GM21576 (cell line): ENCODE measurements around the gene CDCA4.
"Not testable (repeated sequence)": the region's sequence is repeated elsewhere in the genome, so short reads cannot be mapped to it uniquely, and the experiment has no call there.

Experiments
- ATAC-seq: cut with Tn5 transposase; IDR thresholded peaks from one replicate; pipeline ENCODE4 v1.9.1; 2021; ENCODE audit warnings: mild to moderate bottlenecking, moderate library complexity; ENCODE audit not compliant: unreplicated experiment

Gene CDCA4

DNA sequence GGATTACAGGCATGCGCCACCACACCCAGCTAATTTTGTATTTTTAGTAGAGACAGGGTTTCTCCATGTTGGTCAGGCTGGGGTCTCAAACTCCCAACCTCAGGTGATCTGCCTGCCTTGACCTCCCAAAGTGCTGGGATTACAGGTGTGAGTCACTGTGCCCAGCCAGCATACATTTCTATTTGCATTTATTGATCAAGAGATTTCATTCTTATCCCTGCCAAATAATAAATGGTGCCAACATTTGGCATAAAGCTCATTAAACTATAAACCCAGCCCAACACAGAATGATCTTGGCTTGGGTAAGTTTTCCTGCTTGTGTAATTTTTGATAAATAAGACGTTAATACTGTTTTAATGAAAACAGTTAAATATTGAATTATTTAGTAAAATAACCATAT is 14.7 kb upstream of the CDCA4 start:
- ATAC-seq, result not testable (repeated sequence)

DNA sequence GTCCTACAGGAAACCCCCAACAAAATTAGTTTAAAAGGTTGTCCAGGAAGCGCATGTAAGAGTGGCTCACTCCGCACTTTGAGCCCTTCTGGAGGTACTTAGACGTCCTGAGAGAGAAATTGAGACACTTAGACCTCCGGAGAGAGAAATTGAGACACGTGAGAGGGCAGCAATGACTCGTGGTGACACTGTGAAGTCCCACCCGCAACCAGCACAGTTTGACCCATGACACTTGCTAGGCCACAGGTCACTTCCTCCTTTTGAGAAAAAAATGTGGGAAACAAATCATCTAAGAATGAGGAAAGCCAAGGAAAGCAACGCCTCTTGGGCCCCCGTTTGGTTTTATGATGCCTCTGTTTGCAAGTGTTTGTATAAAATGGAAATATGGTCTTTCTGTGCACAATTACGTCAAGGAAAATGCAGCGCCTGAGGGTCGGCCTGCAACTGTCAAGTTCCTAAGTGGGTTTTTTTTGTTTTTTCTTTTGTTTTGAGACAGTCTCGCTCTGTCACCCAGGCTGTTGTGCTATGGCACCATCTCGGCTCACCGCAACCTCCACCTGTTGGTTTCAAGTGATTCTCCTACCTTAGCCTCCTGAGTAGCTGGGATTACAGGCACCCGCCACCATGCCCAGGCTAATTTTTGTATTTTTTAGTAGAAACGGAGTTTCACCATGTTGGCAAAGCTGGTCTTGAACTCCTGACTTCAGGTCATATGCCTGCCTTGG is 13.6 kb upstream of the CDCA4 start:
- ATAC-seq, result no peak

DNA sequence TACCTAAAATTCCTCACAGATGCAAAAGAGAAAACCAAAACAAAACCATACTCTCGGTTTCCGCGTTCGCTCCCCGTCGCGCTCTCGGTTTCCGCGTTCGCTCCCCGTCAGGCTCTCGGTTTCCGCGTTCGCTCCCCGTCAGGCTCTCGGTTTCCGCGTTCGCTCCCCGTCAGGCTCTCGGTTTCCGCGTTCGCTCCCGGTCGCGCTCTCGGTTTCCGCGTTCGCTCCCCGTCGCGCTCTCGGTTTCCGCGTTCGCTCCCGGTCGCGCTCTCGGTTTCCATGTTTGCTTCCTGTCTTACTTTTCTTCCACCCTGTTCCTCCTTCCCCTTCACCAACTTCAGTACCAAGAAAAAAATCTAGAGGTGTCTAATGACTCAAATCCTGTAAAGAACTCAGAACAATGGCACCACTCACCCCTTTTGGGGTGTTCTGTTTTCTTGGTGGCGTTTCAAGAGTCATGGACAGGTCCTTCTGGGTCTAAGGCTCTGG is 12.6 kb upstream of the CDCA4 start:
- not testable (repeated sequence) for ATAC-seq

DNA sequence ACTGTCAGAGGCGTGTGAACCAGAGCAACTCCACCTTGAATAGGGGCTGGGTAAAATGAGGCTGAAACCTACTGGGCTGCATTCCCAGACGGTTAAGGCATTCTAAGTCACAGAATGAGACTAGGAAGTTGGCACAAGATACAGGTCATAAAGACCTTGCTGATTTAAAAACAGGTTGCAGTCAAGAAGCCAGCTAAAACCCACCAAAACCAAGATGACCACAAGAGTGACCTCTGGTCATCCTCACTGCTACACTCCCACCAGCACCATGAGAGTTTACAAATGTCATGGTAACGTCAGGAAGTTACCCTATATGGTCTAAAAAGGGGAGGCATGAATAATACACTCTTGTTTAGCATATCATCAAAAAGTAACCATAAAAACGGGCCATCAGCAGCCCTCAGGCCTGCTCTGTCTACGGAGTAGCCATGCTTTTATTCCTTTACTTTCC is 11.6 kb upstream of the CDCA4 start:
- not testable (repeated sequence) for ATAC-seq

DNA sequence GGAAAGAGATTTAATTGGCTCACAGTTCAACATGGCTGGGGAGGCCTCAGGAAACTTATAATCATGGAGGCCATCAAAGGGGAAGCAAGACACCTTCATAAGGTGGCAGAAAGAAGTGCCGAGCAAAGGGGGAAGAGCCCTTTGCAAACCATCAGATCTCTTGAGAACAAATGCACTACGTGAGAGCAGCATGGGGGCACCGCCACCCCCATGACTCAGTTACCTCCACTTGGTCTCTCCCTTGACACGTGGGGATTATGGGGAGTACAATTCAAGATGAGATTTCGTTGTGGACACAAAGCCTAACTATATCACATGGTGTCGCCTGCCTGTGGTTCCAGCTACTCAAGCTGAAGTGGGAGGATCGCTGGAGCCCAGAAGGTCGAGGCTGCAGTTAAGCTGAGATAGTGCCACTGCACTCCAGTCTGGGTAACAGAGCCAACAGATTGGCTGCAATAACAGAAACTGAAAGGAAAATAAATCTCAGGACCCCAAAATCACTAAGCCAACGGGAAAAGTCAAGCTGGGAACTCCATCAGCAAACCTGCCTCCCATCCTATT is 10.0 kb upstream of the CDCA4 start:
- no peak for ATAC-seq

DNA sequence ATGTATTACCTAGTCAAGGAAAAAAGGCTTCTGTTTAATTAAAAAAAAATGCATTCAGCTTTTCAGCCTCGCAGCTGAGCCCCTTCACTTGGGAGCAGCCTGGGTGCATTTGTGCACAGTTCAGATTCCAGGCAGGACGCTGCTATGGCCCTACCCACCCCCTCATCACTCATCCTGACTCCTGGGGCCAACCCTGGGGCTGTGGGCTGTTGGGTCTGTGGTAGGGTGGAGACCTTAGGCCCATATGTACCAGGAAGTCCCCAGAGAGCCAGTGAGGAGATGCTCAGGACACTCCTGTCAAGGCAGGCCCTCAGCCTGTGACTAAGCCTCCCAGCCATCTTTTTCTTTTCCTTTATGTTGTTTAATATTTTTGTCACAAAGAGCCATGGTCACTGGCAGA is 9.3 kb upstream of the CDCA4 start:
- no peak for ATAC-seq

DNA sequence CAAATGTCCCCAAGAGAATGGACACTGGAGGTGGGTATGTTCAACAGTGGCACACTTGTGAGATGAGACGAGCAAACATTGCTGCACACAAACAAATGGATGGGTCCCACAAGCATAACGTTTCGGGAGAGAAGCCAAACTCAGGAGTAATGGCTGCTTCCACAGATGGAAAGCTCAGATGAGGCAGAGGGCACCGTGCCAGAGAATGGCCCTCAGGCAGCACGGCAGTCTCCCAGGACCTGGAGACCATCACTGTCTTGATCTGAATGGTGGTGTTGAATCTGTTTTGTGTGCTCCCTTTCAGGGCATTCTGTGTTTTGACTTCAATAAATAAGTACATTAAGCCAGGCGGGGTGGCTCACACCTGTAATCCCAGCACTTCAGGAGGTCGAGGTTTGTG is 8.5 kb upstream of the CDCA4 start:
- ATAC-seq, result no peak

DNA sequence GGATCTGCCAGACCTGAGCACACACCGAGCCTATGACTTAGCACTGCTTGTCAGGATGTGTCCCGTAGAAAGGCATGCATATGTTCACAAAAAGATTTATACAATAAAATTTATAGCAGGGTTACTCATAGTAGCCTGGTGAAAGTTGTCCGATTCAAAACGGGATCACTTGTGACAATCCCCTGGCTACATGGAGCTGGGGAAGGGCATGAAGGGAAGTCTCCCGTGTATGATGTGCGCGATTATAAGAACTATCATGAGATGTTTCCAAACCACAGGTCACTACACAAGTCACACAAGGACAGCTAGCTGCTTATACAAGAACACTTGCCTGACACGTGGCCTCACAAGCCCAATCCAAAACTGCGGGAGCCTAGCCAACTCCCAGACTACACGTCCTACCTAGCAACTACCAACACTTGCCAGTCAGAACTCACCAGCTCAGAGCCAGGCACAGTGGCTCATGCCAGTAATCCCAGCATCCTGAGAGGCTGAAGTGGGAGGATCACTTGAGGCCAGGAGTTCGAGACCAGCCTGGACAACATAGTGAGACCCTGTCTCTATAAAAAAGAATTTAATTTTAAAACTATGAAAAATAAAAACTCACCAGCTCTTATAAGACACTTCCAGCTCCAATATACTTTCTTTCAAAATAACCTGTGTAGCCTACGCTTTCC is 7.5 kb upstream of the CDCA4 start:
- ATAC-seq, result no peak

DNA sequence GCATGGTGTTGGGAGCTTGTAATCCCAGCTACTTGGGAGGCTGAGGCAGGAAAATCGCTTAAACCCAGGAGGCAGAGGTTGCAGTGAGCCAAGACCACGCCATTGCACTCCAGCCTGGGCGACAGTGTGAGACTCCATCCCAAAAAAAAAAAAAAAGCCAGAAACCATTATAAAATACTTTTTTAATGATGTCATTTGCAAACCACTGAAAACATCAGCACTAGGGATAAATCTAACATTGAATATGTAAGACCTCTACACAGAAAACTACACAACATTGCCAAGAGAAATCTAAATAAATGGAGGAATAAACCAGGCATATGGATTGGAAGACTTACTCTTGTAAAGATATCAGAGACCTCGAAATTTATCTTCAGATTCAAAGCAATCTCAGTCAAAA is 6.8 kb upstream of the CDCA4 start:
- ATAC-seq, result not testable (repeated sequence)

DNA sequence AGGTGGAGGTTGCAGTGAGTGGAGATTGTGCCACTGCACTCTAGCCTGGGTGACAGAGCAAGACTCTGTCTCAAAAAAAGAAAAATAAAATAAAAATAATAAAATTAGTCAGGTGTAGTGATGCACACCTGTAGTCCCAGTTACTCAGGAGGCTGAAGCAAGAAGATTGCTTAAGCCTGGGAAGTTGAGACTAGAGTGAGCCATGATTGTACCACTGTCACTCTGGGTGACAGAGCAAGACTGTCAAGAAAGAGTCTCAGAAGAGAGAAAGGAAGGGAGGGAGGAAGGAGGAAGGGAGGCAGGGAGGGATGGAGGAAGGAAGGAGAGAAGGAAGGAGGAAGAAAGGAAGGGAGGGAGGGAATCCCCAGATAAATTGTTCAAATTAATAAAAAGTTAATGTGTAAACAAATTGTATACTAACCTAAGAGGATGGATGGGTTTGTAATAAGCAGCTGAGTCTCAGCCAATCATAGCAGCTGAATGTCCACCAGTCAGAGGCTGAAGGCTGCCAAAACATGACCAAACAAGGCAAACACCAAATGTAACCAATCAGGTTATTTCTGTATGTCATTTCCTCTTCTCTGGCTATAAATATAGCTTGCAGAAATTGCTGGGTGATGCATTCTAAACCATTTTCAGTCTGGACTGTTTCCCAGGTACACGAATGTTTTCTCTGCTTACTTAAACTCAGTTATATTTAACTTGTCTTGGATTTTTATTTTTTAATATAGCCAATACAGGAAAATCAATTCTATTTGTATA is 6.1 kb upstream of the CDCA4 start:
- no peak for ATAC-seq

DNA sequence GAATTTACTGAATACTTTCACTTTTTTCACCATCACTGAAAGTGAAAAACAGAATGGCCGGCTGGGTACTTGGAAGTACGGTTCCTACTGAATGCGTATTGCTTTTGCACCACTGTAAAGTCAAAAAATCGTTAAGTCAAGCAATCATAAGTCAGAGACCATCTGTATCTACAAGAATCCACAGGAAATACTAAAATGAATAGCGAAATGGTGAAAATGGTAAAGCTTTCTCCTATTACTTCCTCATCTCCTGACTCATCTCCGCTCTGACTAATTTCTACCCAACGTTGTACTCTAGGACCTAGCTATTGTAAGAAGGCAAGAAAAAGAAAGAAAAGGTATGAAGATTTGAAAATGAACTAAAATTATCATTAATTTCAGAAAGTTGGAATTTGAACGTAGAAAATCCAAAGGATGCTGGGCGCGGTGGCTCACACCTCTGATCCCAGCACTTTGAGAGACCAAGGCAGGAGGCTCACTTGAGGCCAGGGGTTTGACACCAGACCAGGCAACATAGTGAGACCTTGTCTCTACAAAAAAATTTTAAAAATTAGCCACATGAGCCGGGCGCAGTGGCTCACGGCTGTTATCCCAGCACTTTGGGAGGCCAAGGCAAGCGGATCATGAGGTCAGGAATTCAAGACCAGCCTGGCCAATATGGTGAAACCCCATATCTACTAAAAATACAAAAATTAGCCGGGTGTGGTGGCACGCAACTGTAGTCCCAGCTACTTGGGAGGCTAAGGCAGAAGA is 5.3 kb upstream of the CDCA4 start:
- no peak for ATAC-seq

DNA sequence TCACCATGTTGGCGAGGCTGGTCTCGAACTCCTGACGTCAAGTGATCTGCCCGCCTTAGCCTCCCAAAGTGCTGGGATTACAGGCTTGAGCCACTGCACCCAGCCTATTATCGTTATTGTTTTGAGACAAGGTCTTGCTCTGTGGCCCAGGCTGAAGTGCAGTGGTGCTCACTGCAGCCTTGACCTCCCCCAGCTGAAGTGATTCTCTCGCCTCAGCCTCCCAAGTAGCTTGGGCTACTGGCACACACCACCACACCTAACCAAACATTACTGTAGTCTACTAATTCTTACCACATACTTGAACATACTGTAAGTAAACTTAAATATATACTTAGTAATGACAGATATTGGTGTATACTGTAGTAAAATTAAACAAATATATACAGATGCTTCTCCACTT is 4.5 kb upstream of the CDCA4 start:
- no peak for ATAC-seq

DNA sequence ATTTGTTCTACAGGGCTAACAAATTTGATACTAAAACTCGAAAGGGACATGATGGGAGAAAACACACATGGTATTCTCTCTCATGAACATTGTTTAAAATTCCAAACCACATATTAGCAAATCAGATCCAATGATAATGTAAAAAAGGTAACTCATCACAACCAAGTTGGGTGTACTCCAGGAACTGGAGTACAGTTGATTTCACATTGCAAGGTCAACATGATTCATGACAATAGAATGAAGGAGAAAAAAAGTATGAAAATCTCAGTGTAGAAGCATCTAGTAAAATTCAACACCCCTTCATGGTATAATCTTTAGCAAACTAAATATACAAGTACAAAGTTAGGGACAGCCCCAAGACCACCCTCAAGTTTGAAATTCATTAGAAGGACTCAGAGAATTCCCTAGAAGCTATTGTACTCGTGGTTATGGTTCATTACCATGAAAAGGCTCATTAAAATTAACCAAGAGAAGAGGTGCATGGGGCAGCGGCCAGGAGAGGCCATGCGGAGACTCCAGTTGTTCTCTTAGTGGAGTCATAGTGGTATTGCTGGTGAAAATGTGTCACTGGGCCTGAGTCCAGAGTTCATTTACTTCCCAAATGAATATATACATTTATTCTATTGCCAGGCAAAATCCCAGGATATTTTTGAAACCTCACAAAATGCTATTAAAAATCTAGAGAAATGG is 3.1 kb upstream of the CDCA4 start:
- no peak for ATAC-seq

DNA sequence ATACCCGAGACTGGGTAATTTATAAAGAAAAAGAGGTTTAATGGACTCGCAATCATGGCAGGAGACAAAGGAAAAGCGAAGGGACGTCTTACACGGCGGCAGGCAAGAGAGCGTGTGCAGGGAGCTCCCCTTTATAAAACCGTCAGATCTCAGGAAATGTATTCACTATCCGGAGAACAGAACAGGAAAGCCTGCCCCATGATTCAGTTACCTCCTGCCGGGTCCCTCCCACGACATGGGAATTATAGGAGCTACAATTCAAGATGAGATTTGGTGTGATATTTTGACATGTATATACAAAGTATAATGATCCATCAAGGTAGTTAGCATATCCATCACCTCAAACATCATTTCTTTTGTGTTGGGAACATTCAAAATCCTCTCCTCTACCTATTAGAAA is 2.3 kb upstream of the CDCA4 start:
- no peak for ATAC-seq

DNA sequence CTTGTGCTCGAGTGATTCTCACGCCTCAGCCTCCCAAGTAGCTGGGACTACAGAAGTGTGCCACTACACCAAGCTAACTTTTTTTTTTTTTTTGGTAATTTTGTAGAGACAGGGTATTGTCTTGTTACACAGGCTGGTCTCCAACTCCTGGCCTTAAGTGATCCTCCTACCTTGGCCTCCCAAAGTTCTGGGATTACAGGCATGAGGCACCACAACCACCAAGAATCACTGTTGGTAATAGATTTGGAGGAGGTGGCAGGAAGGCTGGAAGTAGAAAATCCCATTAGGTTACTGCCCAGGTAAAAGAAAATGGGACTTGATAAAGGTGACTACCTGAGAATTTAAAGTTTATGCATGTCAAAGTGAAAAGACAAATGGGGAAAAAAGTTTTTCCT is 1.4 kb upstream of the CDCA4 start:
- ATAC-seq, result no peak

DNA sequence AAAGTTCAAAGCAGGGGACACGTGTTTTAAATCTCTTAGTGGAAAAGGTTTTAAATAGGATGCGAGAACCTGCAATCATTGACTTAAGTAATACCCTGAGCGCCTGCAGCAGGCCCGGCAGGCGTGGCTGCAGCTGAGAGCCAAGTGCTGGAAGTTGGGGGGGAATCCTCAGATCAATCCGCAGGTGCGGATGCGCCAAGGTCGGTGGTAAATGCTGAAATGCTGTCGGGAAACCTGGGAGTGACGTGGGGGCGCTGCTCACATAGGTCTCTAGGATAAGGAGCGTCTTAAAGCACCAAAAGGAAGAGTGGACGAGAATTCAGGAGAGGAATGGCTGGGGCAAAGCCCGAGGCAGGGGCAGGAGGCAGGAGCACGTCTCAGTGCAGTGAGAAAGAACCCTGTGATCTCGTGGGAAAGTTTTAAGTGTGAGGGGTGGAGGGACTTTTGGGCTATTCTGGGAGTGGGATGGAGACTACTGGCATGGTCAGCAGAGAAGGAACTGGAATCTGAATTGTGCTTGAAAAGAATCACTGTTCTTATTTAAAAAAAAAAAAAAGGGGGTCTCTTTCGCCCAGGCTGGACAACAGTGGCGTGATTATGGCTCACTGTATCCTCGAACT is 883 bp upstream of the CDCA4 start:
- ATAC-seq, result no peak

DNA sequence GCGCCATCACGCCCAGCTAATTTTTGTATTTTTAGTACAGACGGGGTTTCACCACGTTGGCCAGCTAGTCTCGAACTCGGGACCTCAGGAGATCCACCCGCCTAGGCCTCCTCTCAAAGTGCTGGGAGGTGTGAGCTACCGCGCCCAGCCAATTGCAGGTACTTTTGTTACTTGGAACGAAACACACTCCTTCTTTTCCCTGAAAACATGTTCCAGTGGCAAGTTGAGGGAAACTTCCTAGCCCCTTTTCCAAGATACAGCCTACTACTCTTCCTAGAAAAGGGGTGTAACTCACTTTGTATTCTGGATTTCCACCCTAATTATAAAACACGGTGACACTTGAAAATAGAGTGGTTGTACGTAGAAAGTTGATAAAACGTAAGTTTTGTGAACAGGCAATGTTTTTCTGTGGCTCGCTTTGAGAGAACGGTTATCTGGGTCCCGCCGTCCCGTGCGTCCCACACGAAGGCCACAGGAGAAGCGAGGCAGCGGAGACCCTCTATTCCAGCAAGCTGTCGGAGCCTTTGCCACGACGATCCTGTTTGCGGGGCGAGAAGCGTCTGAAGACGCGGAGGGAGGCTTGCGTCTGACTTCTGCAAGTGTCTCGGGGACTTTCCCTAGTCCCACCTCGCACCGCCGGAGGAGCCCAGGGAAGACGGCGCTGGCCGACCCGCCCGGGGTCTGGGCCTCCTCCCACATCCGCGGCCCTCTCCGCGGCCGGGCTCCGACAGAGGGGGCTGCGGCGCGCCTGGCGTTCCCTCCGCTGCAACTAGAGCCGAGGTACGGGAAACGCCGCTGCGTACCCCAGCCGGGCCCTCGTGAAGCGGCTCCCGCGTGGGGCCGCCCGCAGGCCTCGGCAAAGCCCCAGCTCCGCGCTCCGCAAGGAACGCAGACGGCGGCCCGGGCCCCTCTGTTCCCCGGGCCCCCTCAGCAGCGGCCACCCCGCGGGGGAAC is 745 bp downstream of the CDCA4 start:
- ATAC-seq, result peak; percentile 24

DNA sequence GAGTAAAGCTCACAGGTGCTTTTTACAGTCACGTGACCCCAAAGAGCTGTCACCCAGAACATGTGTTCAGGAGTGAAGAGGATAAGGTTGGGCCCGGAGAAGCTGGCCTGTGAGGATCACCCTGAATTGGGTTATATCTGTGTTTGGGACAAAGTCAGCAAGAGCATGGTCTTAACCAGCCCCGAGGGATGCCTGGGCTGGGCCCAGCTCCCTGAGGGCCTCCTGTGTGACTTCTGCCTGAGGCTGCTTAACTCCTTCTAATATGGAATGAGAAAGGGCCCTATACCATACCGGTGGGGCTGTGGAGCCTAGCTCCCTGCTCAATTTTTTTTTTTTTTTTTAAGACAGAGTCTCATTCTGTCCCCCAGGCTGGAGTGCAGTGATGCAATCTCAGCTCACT is 2.5 kb downstream of the CDCA4 start:
- no peak for ATAC-seq

DNA sequence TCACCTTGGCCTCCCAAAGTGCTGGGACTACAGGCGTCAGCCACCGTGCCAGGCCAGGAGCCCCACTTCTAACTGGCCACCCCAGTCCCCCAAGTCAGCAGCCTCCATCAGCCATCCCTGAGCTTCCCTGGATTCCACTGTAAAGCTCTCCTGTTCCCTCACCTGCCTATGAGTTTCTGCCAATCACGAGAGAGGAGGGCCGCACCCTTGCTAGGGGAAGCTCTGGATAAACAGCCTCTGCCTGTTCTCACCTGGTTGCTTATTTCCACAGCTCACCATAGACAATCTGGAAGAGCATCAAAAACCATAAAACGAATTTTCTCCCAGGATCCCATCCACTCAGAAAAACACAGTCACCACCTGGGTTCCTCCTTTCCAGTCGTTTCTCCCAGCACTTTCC is 5.0 kb downstream of the CDCA4 start:
- ATAC-seq, result no peak
